GM21723 (cell line): ENCODE measurements around the gene IFITM1.
A peak's percentile ranks its signal among the peaks of the same experiment; 100 is the strongest.

ENCODE experiments used
- ATAC-seq: cut with Tn5 transposase; IDR thresholded peaks from one replicate; pipeline ENCODE4 v1.9.1; 2021; ENCODE audit warnings: mild to moderate bottlenecking, moderate library complexity; ENCODE audit not compliant: unreplicated experiment

IFITM1 gene

DNA sequence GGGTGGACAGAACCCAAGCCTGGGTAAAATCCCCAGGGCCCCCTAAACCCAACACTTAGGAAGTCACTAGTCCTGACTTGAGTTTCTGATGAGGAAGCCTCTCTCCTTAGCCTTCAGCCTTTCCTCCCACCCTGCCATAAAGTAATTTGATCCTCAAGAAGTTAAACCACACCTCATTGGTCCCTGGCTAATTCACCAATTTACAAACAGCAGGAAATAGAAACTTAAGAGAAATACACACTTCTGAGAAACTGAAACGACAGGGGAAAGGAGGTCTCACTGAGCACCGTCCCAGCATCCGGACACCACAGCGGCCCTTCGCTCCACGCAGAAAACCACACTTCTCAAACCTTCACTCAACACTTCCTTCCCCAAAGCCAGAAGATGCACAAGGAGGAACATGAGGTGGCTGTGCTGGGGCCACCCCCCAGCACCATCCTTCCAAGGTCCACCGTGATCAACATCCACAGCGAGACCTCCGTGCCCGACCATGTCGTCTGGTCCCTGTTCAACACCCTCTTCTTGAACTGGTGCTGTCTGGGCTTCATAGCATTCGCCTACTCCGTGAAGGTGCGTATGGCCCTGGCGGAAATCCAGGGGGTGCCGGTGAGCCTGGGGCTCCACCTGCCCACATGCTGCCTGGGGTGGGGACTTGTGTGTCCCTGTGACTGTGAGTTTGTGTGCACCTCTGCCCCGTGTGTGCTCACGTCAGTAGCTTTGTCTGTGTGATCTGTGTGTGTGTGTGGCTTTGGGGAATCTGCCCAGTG, at the start of gene IFITM1:
IFITM1 (plus strand) TSS at position 254 of the 767 bp plus-strand sequence; CDS start at position 385, 131 bp downstream.
- ATAC-seq, result peak; percentile 43

DNA sequence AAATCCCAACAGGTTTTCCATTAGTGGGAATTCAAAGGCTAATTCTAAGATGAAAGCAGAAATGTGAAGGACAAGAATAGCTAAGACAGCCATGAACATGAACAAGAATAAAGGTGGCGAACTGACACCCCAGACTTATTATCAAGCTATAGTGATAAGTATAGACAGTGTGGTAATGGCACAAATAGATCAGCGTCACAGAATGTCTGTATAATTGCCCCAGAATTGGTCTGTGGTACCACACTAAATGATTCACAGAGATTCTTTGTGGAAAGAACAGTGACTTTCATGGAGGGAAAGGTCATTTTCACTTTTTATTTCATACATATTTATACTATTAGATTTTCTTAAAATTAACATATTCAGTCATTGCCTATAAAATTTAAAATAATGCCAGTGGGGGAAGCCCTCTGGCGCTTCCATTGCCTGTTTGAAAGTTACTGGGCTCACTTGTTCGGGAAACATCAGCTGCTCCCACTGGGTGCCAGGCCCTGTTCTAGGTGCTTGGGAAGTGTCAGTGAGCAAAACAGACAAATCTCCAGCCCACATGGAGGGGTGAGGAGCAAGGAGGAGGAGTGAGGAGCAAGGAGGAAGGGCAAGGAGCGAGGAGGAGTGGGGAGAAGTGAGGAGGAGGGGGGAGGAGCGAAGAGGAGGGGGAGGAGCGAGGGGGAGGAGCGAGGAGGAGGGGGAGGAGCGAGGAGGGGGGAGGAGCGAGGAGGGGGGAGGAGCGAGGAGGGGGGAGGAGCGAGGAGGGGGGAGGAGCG, 47.0 kb upstream of the IFITM1 start:
- no peak for ATAC-seq

DNA sequence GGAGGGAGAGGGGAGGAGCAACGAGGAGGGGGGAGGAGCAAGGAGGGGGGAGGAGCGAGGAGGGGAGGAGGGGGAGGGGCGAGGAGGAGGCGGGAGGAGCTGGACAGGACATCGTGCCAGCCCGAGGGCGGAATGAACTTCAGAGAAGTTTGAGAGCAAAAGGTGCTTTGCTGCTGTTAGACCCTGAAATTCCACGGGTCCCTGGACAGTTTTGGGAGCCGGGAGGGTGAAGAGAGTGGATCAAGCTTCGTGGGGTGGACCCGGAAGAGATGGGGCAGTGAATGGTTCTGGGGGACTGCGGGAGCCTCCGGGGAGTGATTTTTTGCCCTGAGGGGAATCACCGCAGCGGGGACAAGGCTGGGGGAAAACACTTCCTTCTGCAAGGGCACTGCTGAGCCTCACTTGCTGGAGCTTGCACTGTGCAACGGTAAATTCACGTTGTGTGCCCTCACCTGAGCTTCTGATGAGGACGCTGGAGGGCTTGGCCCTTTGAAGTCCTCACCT, 46.3 kb upstream of the IFITM1 start:
- no peak for ATAC-seq

DNA sequence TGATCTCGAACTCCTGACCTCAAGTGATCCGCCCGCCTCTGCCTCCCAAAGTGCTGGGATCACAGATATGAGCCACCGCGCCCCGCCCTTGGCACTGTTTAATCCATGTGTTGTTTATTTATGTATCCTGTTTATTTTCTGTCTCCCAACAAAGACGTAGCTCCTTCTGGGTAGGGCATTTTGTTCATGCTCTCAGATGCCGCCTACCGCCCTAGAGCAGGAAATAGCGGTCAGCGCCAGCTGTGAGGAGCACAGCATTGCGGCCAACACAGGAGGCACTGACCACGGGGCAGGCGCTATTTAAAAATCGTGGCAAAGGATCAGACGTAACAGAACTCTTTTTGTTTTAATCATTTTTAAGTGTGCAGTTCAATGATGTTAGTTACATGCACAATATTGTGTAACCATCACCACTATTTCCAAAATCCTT, 45.1 kb upstream of the IFITM1 start:
- ATAC-seq, result peak; percentile 46

DNA sequence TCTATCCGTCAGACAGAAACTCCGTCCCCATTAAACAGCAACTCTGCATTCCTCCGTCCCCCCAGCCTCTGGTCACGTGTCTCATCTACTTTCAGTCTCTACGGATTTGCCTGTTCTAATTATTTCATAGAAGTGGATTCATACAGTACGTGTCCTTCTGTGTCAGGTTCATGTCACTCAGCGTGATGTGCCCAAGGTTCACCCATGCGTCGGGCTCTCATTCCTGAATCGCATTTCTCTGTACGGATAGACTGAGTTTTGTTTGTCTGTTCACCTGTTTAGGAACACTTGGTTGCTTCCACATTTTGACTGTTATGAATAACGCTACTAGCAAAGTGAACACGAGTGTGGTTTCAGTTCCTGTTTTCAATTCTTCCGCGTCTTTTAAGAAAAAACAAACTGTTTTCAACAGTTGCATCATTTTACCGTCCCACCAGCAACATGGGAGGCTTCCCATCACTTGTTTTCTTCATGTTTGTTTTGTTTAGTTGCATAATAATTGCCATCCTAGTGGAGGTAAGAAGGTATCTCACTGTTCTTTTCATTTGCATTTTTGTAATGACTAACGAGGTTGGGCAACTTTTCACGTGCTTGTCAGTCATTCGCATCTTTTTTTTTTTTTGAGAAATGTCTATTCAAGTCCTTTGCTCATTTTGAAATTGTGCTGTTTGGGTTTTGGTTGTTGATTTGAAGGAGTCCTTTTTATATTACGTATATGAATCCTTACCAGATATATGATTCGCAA, 44.5 kb upstream of the IFITM1 start:
- peak; percentile 58 for ATAC-seq

DNA sequence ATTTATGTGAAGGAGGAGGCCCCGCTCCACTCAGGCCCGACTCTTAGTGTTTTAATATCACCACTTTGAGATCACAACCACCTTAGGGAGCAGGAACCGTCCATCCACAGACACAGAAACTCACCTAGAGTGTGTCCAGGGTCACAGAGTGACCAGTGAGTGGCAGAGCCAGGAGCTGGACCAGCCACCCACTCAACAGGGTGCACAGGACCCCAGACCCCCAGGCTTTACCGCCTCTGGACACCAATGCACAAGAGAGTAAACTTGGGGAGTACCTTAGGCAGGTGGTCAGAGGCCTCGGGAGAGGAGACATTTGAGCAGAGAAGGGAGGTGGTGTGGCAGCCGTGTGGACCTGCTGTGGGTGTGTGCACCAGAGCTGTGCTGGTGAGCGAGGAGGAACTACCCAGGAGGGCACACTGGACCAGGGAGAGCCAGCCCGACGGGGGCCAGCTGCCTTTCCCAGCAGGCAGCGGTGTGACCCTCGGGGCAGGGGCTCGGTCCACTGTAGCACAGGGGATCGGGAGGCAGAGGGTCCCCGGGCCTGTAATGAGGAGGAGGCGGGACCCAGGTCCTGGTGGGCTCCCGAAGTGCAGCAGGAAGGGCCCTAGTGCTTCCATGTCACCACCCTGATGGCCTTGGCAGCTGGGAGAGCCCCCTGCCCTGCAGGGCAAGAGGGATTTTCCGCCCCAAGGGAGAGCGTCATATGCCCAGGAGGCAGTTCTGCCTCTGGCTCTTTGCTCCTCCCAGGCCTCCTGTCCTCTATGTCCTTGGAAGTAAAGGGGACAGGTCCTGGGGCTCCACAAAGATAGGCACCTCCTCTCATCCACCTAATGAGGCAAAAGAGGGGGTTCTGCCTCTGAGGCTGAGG, 43.2 kb upstream of the IFITM1 start:
- ATAC-seq, result no peak

DNA sequence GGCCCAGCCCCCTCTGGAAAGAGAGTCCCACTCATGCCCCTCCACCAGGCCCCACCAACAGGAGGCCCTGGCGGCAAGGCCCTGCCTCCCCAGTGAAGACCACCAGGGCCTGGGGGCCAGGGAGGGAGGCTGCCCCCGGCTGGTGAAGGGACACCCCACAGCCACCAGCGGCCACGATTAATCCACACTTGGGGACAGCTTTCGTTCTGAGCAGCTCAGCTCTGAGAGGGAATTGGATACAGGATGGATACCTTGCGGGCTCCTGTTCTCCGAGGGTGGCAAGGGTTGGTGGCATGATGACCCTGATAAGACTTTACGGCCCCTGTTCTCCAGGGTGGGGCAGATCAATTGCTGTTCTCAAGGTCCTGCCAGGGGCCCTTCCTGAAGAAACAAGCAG, 42.5 kb upstream of the IFITM1 start:
- no peak for ATAC-seq

DNA sequence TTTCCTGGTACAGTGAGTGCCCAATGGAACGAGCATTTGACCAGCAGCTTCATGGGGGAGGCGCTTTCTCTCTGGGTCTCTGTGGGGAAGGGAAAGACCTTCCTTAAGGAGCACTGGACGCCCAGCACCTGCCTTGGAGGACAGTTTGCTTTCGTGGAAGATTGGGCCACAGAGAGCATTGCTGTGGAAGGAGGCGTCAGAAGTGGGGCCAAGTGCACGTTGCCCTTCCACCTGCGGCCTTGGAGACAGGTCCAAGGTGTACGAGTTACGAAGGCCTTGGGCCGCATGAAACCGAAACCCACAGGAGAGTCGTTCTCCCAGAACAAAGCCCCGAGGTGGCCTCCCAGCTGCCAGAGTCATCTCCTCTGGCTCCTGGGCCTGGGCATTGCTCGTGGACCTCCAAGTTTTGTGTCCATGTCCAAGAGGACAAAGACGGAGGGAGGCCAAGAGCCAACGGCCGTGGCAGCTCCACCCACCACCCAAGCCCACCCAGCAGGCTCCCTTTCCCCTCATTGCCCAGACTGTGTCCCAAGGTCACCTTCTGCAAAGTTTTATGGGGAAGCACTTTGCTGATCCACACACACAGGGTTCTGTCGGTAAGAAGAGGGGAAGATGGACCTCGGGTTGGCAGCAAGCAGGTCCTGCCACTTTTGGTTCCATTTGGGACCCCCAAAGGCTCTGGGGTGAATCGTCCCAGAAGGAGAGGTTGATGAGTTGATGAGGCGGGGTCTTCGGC, 41.5 kb upstream of the IFITM1 start:
- ATAC-seq, result no peak

DNA sequence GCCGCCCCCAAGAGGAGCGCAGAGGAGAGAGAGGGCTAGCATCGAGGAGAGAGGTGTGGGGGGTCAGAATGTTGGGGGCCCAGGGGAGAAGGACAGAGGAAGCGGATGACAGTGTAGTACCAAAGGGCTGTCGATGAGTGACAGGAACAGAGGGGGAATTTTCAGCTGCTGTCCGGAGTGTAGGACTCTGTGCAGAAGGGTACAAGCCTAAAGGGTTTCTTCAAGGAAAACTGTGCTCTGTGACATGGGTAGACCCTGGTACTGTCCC, 41.0 kb upstream of the IFITM1 start:
- no peak for ATAC-seq

DNA sequence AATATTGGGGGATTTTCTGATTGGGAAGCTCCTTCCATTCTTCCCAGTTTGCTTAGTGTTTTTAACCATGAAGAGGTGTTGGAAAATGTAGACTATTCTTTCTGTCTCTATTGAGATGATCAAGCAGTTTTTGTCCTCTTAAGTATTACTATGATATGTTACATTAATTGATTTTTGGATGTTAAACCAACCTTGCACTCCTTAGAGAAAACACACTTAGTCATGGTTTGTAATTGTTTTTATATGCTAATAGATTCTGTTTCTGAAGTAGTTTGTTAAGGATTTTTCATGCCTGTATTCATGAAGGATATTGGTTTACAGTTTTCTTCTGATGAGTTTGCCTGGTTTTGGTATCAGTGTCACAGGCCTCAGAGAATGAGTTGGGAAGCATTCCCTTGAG, 37.6 kb upstream of the IFITM1 start:
- no peak for ATAC-seq

DNA sequence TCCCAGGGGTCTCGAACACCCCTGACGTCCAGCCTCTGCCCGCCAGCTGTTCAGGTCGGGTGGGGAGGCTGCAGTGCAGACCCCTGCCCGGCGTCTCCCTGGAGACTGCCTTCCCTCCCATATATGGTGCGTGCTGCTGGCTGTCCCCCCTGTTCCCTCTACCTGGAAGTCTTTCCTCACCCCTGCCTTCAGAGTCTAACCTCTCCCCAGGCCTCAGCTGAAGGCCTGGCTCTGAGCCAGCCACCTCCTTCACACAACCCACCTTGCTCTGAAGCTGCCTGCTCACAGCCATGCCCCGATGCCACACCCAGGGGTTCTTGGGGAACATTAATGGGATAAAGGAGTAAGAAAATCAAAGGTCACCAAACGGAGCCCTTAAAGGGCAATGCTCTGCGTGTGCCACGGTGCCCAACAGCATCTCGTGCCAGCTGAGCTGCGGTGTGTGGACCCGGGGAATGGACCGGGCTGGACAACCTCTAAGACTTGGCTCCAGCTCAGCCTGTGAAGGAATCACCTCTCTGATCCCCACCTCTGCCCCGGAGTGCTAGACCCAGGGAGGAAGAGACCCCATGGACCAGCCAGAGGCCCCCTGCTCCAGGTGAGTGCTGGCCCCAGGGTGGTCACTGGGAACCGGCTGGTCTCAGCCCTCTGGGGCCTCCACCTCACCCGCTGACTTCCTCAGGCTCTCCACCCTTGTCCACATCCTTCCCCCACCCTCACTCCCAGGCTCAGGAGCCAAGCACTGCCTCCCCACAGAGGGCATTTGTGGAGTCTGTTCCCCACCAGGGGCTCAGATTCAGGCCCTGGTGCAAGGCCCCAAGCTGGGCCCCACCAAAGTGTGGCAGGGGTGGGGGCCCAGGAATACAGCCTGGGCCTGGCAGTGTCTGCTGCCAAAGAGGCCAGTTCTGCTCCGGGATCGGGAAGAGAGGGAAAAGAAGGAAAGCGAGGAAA, 35.6 kb upstream of the IFITM1 start, which contains the start of gene NLRP6:
NLRP6 (plus strand) TSS at position 407 of the 951 bp plus-strand sequence; CDS start at position 570, 163 bp downstream.
- ATAC-seq, result no peak

DNA sequence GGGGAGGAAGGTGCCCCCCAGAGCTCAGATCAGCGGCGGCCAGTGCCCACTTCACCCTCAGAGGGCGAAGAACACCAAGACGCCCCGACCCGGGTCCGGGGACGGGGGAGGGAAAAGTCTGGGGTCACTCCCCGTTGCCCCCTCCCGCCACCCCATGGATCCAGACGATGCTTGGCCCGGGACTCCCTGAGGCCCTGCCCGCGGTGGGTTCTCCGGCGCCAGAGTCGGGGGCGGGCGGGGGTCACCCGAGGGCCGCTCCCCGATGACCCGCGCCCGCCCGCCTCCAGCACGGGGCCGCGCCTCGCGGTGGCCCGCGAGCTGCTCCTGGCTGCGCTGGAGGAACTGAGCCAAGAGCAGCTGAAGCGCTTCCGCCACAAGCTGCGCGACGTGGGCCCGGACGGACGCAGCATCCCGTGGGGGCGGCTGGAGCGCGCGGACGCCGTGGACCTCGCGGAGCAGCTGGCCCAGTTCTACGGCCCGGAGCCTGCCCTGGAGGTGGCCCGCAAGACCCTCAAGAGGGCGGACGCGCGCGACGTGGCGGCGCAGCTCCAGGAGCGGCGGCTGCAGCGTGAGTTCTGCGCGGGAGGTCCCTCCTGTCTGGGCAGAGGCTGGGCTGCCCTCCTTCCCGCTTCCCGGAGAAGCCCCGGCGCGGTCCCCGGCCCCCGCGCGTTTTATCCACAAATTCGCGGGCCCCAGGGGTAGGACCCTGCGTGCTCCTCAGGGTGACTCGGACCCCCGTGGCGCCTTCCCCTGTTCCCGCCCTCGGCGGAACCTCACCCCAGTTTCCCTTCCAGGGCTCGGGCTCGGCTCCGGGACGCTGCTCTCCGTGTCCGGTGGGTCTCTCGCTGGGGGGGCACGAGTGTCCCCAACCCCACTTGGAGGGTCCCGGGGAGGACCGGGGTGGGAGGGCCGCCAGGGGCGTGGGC, 34.5 kb upstream of the IFITM1 start:
- no peak for ATAC-seq

DNA sequence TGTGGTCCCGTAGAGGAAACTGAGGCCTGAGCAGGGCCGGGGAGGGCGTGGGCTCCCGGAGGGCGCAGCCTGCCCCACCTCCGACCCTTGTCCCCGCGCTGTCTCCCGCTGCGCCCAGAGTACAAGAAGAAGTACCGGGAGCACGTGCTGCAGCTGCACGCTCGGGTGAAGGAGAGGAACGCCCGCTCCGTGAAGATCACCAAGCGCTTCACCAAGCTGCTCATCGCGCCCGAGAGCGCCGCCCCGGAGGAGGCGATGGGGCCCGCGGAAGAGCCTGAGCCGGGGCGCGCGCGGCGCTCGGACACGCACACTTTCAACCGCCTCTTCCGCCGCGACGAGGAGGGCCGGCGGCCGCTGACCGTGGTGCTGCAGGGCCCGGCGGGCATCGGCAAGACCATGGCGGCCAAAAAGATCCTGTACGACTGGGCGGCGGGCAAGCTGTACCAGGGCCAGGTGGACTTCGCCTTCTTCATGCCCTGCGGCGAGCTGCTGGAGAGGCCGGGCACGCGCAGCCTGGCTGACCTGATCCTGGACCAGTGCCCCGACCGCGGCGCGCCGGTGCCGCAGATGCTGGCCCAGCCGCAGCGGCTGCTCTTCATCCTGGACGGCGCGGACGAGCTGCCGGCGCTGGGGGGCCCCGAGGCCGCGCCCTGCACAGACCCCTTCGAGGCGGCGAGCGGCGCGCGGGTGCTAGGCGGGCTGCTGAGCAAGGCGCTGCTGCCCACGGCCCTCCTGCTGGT, 33.7 kb upstream of the IFITM1 start:
- no peak for ATAC-seq

DNA sequence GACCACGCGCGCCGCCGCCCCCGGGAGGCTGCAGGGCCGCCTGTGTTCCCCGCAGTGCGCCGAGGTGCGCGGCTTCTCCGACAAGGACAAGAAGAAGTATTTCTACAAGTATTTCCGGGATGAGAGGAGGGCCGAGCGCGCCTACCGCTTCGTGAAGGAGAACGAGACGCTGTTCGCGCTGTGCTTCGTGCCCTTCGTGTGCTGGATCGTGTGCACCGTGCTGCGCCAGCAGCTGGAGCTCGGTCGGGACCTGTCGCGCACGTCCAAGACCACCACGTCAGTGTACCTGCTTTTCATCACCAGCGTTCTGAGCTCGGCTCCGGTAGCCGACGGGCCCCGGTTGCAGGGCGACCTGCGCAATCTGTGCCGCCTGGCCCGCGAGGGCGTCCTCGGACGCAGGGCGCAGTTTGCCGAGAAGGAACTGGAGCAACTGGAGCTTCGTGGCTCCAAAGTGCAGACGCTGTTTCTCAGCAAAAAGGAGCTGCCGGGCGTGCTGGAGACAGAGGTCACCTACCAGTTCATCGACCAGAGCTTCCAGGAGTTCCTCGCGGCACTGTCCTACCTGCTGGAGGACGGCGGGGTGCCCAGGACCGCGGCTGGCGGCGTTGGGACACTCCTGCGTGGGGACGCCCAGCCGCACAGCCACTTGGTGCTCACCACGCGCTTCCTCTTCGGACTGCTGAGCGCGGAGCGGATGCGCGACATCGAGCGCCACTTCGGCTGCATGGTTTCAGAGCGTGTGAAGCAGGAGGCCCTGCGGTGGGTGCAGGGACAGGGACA, 32.9 kb upstream of the IFITM1 start:
- ATAC-seq, result no peak

DNA sequence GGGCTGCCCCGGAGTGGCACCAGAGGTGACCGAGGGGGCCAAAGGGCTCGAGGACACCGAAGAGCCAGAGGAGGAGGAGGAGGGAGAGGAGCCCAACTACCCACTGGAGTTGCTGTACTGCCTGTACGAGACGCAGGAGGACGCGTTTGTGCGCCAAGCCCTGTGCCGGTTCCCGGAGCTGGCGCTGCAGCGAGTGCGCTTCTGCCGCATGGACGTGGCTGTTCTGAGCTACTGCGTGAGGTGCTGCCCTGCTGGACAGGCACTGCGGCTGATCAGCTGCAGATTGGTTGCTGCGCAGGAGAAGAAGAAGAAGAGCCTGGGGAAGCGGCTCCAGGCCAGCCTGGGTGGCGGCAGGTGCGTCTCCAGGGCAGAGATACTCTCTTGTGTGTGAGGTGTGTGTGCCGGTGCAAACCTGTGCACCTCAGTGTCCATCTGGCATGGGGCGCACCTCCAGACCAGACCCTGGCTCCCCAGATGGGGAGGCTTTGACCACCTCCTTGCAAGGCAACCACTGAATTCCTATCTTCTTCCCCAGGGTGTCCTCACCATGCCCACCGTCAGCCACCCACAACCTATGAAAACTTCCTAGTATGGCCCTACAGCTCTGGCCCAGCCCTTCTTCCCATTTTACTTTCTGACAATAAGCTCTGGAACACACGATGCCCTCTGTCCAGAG, 32.2 kb upstream of the IFITM1 start:
- no peak for ATAC-seq

DNA sequence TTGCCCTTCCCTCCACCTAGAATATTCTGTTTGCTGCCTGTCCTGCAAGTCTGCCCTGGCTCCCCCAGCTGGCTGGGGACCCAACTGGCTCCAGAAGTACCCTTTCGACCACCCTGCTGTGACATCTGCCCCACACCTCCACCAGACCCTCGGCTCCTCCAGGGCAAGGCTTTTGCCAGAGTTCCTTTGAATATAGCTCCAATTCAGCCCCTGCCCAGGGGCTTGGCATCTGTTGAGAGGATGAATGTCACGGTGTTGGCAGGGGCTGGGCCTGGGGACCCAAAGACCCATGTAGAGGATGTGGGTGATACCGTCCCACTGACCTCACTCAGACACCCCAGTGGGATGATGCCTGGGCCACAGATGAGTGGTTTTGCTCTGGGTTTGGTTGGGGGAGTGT, 31.7 kb upstream of the IFITM1 start:
- no peak for ATAC-seq
